Activated naive CD4-positive, alpha-beta T cell (primary cell): Measurements from ENCODE around the gene ALPI.
"Not testable (repeated sequence)": the region's sequence is repeated elsewhere in the genome, so short reads cannot be mapped to it uniquely, and the experiment has no call there.

Source experiments
- DNase-seq, 4 experiments: peaks; one replicate each; lab custom pipeline; 2025; lab: John Stamatoyannopoulos, UW

ALPI gene

DNA sequence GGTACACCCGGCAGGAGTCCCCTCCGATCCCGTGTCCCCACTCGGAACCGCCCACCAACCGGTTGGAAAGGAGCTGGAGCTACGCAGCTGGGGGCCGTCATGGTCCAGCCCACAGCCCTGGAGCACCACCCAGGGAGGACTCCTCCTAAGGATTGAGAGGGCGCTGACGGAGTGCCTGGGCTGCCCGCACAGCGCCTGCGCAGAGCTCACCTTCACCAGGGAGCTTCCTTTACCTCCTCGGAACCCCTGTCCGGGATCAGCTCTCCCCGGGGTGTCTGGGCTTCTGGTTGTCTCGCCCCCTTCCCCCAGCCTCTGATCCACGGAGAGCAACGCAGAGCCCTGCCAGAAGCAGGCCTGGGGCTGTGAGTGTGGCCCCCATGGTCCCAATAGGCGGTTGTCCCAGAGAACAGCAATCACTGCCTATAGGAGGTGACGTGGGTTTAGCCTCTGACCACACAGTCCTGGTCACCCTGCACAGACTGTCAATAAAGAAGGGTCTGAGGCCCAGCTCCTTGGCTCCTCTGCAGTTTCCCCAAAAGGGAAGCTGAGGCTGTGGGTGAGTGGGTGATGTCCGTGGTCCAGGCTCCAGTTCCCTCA, 34.7 kb upstream of the ALPI start:
- no peak for DNase-seq

- DNase-seq = no peak
Observed at GRCh38 chr2:232422051-232422450, 33.9 kb upstream of the ALPI start.

DNA sequence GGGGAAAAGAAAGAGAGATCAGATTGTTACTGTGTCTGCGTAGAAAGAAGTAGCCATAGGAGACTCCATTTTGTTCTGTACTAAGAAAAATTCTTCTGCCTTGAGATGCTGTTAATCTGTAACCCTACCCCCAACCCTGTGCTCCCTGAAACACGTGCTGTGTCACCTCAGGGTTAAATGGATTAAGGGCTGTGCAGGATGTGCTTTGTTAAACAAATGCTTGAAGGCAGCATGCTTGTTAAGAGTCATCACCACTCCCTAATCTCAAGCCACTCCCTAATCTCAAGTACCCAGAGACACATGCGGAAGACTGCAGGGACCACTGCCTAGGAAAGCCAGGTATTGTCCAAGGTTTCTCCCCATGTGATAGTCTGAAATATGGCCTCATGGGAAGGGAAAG, 33.0 kb upstream of the ALPI start:
- DNase-seq = not testable (repeated sequence)

DNA sequence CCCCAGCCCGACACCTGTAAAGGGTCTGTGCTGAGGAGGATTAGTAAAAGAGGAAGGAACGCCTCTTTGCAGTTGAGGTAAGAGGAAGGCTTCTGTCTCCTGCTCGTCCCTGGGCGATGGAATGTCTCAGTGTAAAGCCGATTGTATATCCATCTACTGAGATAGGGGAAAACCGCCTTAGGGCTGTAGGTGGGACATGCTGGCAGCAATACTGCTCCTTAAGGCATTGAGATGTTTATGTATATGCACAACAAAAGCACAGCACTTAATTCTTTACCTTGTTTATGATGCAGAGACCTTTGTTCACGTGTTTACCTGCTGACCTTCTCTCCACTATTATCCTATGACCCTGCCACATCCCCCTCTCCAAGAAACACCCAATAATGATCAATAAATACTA, 32.5 kb upstream of the ALPI start:
- not testable (repeated sequence) for DNase-seq

DNA sequence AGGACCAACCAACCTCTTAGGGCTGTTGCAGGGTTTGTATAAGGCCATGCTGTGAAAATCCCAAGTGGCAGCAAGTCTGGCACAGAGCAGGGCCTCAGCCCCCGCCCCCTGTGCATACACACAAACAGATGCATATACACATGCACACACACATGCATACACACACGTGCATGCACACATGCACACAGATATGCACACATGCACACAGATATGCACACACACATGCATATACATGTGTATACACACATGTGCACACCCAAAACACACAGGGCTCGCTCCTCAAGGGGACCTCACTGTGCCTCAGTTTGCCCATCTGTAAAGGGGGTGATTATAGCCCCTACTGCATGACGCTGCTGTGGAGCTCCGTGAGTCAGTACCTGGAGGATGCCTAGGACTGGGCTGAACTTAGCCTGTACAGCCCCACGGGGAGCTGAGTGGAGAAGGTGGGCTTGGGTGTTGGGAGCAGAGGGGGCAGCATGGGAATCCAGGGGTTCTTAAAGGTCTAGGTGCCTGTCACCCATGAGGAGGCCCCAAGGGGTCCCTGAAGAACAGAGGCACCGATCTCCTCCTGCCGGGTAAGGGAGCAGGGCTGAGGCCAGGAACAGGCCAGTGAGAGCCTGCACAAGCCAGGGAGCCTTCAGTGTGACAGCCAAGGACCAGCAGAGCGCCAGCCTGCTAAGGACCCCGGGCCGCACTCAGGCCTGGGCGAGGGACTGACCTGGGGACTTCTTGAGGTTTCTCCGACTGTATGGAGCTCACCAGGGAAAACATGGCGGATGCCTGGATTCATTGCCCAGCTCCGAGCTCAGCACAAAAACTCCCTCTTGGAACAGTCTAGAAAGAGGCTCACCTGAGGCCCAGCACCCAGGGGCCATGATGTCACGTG, 24.0 kb upstream of the ALPI start:
- no peak for DNase-seq

GRCh38 chr2:232432598-232433184, 23.3 kb upstream of the ALPI start:
- no peak for DNase-seq

- not testable (repeated sequence) for DNase-seq
Observed at GRCh38 chr2:232433622-232434021, 22.3 kb upstream of the ALPI start.

GRCh38 chr2:232434091-232434490, 21.9 kb upstream of the ALPI start:
- no peak for DNase-seq

DNA sequence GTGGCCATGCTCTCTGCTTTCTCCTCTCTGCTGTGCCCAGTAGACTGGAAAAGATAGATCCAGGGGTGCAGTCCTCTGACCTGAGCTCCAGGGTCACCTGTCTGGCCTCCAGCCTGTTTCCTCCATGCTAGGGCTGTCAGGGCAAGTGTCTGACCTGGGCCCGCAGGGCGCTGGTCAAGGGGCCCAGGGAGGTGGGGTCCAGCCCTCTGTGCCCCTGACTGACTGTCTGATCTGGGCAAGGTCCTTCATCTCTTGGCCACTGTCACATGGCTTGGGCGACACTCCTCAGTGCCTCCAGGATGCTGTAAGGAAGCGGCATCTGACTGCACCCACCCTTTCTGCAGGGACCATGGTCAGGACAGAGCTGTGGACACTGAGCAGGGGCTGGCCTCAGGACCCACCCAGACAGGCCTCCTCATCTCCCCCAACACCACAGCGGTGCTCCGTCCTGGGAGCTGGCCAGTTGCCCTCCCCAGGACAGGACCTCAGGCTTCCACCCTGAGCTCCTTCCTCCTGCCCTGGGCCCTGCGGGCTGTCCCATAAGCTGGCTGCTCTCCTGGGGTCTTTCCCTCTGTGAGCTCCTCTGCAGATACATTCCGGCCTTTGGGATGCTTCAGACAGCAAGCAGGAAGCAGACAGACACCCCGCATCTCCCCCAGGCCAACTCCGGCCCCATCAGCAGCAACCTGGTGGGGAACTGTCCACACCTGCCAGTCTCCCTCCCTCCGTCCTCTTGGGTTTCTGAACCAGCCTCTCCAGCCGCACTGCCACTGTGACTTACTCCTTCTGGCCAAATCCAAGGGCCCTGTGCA, 21.2 kb upstream of the ALPI start:
- no peak for DNase-seq

- DNase-seq = no peak
Observed at GRCh38 chr2:232435375-232435648, 20.6 kb upstream of the ALPI start.

- DNase-seq = no peak
Observed at GRCh38 chr2:232435805-232436204, 20.1 kb upstream of the ALPI start.

- DNase-seq = no peak
Observed at GRCh38 chr2:232436381-232437194, 19.4 kb upstream of the ALPI start.

DNA sequence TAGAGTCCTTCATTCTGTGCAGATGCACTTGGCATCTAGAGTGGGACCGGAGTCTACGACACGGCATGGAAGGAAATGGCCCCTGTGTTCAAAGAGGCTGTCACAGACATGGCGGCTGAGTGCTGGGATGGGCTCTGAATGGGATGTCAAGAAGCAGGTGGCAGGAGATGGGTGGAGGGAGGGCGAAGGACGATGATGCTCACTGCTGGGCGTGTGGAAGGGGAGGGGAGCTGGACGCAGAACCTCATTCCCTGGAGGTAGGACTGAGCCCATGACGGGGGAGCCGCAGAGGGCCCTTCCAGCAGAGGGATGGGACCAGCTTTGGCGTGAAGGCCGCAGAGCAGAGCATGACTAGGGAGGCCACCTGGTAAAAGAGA, 18.8 kb upstream of the ALPI start:
- DNase-seq = no peak

GRCh38 chr2:232438091-232438490, 17.9 kb upstream of the ALPI start:
- DNase-seq = no peak

- peak in 2 of 4 experiments; percentile 12 to 26 for DNase-seq
Observed at GRCh38 chr2:232438951-232439757, 16.8 kb upstream of the ALPI start.

DNA sequence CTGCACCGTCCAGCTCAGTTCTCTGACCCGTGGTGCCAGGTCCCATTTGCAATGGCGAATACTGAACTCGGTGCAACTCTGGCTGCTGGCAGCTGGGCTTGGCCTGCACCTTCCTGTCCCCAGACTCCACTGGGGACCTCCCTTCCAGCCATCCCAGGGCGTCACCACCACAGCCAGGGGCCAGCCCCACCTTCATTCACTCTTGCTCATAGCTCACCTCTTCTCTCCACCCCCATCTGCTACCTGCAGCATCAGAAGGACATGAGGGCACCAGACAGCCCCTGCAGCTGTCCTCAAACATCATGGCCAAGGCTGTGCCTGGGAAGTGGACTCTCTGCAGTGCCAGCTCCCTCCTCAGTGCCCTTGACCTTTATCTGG, 16.2 kb upstream of the ALPI start:
- DNase-seq = no peak

DNA sequence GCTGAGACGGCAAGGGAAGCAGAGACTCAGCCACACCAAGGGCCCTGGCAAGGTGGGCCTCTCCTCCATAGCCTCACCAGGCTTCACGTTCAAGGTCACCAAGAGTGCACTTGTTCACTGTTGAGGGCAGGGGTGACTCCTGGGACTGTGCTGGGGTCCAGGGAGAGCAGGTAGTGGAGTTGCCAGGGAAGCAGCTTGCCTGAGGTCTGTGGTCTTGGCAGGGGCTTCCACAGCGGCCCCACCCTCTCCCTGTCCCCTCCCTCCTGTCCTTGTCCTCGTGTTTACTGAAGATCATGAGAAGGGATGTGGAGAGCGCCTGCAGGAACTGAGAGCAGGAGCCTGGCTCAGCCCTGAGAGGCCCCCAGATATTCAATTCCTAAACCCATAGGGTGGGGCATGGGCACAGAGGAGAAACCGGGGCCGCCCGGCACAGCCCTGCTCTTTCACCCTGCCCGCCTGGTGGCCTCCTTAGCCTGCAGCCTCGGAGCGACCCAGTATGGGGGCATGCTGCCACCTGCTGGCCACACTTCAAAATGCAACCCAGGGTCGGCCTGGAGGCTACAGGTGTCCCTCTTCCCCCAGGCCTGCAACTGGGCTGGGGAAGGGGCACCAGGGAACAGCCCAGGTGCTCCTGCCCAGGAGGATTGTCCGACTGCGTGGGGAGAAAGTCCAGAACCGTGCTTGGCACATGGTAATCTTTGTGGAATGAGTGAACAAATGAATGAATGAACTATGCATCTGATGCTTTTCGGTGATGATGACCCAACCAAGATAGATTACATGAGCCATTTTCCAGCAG, 15.5 kb upstream of the ALPI start:
- peak; percentile 85 to 95 (median 86) for DNase-seq

DNA sequence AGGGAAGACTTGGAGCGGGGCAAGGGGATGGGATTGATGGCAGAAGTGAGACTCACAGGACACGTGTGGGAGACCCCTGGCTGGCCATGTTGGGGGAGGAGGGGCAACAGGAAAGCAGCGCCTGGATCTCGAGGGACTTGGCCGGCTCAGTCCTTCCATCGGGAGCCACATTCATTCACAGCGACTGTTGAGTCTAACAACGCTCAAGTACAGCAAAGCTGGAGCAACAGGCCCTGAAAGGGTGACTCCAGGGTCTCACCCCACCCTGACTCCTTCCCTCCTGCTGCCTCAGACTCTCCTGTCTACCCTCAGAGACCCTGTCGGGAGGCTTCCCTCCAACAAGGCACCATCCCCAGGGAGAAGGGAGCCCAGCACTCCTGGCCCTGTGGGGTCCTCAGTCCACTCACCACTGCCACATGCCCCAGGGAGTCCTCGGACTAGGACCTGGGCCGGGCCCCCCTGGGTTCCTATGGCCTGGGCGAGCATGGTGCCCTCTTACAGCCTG, 14.8 kb upstream of the ALPI start:
- no peak for DNase-seq

- not testable (repeated sequence) for DNase-seq
Observed at GRCh38 chr2:232441922-232442321, 14.0 kb upstream of the ALPI start.

GRCh38 chr2:232442431-232442830, 13.5 kb upstream of the ALPI start:
- not testable (repeated sequence) for DNase-seq
